Measurements from ENCODE around the gene CTDP1.

The CTDP1 gene, protein sequence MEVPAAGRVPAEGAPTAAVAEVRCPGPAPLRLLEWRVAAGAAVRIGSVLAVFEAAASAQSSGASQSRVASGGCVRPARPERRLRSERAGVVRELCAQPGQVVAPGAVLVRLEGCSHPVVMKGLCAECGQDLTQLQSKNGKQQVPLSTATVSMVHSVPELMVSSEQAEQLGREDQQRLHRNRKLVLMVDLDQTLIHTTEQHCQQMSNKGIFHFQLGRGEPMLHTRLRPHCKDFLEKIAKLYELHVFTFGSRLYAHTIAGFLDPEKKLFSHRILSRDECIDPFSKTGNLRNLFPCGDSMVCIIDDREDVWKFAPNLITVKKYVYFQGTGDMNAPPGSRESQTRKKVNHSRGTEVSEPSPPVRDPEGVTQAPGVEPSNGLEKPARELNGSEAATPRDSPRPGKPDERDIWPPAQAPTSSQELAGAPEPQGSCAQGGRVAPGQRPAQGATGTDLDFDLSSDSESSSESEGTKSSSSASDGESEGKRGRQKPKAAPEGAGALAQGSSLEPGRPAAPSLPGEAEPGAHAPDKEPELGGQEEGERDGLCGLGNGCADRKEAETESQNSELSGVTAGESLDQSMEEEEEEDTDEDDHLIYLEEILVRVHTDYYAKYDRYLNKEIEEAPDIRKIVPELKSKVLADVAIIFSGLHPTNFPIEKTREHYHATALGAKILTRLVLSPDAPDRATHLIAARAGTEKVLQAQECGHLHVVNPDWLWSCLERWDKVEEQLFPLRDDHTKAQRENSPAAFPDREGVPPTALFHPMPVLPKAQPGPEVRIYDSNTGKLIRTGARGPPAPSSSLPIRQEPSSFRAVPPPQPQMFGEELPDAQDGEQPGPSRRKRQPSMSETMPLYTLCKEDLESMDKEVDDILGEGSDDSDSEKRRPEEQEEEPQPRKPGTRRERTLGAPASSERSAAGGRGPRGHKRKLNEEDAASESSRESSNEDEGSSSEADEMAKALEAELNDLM

DNA sequence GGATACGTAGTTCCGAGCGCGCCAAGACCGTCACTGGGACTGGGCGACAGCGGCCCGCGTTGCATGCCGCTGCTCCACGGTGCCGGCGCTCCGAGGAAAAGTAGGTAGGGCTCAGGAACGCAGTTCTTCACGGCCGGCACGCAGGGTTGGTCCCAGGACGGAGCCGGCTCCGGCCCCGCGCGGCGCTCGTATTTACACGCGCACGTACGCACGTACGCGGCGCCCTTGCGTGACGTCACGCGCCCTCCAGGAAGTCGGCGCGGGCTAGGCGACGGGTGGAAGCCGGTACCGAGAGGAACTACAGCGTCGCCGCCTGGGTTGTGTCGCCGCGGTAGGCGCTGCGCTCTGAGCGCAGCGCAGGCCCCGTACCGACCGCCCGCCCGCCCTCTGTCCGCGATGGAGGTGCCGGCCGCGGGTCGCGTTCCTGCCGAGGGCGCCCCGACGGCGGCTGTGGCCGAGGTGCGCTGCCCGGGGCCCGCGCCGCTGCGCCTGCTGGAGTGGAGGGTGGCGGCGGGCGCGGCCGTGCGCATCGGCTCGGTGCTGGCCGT is at the start of gene CTDP1:
CTDP1 (plus strand) TSS at position 252 of the 548 bp plus-strand sequence; CDS start at position 397, 145 bp downstream.
- DNase-seq: peak; percentile 98

DNA sequence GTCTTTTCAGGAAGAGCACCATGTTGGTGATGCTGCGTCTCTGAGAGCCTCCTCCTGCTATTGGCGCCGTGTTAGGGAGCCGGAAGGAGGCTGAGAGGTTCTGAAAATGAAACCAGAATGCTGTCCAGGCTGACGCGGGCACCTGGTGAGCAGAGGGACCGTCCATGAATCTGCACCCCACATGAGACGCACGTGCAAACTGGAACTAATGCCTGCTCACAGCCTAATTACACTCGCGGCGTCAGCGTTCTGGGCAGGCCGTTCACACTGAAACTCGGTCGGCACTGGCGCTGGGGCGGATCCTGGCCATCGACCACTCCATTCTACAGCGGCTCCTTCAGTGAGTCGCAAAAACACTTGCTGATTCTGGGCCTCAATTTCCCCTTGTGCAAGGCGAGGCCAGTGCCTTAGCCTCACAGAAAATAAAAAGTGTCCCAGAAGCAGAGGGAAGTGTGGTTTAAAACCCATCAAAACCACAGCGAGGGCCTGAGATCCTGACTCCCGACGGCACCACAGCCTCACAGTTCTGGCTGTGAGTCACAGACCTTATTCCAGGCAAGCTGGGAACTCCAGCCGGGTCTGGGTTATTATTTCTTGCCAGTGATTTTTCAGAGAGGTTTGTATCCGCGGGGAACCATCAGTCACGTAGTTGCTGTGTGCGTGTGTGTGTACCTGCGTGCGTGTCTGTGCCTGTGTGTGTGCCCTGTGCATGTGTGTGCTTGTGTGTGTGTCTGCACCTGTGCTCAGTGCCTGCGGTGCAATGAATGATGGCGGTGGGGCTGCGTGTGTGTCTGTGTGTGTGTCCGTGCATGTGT is 49.1 kb upstream of the CTDP1 start:
- peak; percentile 64 for DNase-seq

- DNase-seq: no peak
Observed at GRCh38 chr18:79631096-79631507, 48.5 kb upstream of the CTDP1 start.

DNA sequence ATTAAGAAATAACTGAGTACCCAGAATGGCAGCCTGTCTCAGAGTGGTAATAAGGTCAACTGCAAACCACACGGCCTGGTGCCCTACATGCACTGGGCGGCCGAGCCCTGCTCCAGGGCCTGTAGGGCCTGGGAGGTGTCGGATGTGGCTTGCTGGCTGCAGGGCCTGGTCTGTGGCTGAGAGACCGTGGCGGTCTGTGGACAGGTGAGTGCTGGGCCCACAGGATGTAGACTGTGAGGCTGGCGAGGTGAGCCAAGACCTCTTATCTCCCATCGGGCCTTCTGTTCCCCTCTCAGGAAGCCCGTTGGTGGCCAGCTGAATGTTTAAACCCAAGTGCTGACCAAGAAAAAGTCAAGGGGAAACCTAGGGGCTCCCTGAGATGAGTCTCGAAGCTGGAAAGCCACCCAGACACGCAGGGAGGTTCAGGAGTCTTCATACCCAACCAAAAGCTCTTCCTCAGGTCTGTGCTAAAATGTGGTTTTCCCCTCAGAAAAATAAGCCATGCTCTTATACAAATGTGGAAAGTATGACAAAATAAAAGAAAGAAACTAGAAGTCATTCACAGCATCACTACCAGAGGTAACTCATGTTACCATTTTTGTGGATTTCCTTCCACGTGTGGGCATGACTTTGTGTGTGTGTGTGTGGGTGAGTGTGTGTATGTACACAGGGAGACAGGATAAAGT is 47.7 kb upstream of the CTDP1 start:
- no peak for DNase-seq

GRCh38 chr18:79632765-79633164 is 46.8 kb upstream of the CTDP1 start:
- no peak for DNase-seq

DNA sequence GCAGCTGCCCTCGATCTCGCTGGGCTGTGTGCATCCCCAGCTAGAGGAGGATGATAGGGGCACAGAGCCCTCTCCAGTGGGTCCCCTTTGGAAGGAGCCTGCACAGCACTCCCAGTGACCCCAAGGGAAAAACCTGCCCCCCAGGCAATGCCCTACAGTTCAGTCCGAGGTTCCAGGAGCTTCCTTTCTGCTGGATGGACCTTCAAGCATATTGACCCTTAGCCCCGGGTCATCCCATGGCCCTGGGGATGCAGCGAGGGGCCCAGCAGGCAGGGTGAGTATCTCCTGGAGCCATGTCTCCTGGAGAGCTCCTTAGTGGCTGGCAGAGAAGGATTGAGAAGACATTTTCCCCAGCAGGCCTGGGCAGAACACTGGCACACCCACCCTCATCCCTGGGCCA is 45.4 kb upstream of the CTDP1 start:
- DNase-seq: no peak

DNA sequence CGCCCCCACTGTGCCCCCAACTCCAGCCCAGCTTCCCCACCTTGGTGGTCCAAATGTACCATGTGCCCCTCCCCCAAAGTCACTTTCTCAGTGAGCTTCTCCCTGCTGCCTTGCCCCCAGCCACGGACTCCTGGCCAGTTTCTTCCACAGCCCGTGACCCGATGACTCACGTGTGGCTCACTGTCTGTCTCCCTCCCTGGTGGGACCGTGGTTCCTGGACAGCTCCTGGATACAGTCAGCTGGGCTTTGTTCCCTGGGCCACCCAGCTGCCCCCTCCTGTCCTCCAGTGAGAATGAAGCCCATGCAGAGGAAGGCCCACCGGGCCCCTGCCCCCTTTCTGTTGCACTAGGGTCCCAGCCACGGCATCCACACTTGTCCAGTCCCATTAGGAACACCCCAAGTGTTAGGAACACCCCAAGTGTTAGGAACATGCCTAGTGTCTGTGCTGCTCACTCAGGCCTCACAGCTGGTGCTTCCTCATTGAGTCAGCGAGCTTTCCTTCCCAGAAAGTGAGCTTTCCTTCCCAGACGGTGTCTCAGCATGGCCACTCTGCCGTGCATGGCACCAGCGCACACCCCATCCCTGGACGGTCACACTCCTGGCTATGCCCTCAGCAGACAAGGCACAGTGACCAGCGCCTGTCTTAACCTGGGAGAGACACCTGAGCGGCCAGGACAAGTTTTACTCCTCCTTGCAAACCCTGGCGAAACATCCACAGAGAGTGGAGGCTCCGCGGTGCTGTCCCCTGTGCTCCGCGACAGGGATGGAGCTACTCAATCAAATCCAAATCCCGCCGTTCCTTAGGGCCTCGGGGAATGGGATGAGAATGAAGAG is 44.8 kb upstream of the CTDP1 start:
- DNase-seq: no peak

DNA sequence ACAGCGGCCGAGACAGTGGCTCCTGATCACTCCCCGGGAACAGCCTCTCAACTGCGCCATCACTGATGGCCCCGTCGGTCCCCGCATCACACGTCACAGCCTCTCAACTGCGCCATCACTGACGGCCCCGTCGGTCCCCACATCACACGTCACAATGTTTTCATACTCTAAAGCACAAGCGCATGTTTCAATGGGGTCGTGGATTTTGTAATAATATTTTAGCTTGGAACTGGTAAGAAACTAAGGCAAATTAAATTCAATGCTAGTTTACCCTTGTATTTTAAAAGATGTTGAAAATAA is 44.2 kb upstream of the CTDP1 start:
- DNase-seq: no peak

- no peak for DNase-seq
Observed at GRCh38 chr18:79637181-79637920, 42.3 kb upstream of the CTDP1 start.

DNA sequence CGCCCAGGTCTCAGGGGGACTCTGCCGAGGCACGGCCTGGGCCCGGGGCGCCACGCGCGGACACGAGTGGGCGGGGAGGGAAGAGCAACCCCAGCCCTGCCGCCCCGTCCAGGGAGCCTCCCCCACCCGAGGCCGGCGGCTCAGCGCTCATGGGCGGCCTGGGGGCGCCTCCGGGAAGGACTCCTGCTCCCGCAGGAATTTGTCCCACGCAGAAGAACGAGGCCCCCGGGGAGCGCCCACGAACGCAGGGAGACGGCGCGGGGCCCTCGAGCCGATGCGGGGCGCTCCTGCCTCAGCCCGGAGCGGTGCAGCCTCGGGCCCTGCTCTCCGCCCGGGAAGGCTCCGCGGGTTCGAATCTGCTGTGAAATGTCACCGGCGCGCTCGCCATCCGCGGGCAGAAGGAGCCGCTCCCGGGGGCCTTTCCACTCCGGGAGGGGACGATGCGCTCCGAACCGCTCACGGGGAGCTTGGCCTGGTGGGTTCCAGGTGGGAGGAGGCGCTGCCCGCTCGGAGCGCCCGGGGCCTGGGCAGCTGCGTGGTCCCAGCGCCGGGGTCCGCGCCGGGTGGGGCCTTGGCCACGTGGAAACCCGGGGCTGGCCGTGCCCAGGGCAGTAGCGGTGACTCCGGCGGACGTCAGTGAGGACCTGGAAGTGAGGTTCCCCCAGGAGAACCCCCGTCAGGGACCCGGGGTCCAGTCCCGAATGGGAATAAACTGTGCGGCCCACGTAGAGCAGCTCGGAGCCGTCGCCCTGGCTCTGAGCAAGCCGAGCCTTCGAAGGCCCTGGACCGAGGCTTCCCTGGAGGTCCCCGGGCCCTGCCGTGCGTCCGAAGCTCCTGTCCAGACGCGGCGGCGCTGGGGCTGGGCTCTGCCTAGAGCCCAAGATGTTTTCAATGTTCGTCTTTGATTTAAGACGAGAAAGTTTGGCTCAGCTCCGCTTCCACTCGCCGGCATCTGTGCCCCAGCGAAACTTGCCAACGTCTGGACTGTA is 41.4 kb upstream of the CTDP1 start:
- DNase-seq: no peak

DNA sequence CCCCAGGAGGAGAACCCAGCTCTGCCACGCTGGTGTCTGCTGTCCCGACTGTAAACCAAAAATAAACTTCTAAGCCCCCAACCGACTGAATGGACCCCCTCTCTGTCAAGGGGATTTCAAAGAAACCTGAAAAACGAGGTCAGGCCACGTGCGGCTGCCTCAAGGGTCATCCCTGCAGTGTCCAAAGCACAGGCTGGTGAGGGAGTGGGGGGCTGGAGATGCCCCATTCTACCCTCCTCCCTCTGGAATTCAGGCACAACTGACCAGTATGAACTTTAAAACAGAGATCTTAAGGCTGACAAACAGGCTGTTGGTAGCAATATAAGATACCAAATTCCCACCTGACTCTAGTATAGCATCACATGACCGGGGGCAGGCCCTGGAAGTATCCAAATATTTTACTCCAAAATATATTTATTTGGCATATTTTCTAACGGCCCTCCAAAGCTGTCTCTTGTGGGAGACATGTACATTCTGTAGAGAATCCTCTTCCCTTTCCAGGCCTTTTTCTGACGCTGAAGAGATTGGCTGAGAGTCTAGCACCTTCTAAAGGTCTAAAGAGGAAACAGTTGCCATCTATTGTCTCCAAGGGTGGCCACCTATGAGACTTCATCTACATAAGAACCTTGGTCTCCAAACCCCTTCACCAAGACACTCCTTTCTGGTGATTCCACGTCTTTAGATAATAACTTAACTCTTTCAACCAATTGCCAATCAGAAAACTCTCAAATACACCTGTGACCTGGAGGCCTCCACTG is 40.4 kb upstream of the CTDP1 start:
- no peak for DNase-seq

DNA sequence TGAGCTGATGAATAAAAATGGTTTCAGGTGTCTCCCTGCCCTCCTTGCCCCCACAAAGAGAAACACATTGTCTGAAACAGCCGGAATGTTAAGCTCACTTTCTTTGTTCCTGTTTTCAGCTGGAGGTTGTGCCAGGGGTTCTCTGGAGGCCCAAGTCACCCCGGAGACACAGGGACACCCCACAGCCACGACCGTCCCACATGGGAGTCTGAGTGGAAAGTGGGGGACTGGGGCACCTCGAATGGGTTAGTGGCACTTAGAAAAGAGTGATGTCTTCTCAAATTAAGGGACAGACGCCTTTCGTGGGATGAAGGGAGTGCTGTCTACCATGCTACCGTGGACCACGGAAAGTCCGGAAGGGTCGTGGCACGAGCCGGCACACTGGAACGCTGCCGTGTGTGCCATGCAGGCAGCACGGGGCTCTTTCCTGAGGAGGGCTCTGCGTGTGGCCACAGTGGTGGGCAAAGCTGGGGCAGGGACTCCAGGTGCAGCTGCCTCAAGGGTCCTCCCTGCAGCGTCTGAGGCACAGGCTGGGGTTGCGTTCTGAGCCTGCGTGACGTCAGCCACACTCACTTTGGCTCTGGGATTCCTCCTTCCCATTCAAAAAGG is 39.4 kb upstream of the CTDP1 start:
- DNase-seq: no peak

GRCh38 chr18:79640875-79641274 is 38.7 kb upstream of the CTDP1 start:
- DNase-seq: no peak

GRCh38 chr18:79641722-79642497 is 37.7 kb upstream of the CTDP1 start:
- no peak for DNase-seq

DNA sequence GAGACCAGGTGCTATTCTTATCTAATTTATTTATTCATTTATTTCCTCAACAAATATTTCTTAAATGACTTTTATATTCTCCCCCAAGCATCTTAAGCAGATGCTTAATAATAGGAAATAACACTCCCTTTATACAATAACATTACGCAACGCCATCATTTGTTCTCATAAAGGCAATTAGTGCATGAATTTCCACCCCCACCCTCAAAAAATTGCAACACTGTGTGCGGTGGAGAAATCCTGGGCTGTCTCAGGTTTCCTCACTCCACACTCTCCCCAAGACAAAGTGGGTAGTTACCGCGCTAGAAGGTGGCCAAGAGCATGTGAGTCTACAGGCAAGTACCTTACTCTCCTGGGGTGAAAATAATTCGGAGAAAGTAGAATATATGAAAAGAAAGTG is 37.0 kb upstream of the CTDP1 start:
- DNase-seq: no peak

GRCh38 chr18:79643054-79643984 is 36.3 kb upstream of the CTDP1 start:
- peak; percentile 50 for DNase-seq

All from NCI-H146 (cell line).